ENCODE data around the gene STARD3. TPM values are rescaled to one million over a fixed set of nuclear protein-coding genes. Genes with fewer than 3 reads are reported as not detected.

The STARD3 gene
- polyA plus RNA-seq, 3 donors from 2014 or later, result 45.1 to 88.6 (median 78.5) TPM

- H3K4me3 Mint-ChIP-seq, result peak overlapping the region; percentile 41 to 76 (median 61)
- peaks cover 0 to 6% (median 5%) of the 10 kb centered on the region in 3 donors for H3K27me3 Mint-ChIP-seq (ENCODE audit: low read depth in 3 of 3)
- H3K9me3 Mint-ChIP-seq, result no peaks in the 10 kb centered on the region
- no peak for DNase-seq
- H3K27ac Mint-ChIP-seq, result peak overlapping the region; percentile 12 to 96 (median 65)
- no peaks in the 10 kb centered on the region for H3K36me3 Mint-ChIP-seq
- H3K4me1 Mint-ChIP-seq, result peaks cover 83 to 86% of the 10 kb centered on the region in 2 donors
Observed at GRCh38 chr17:39640591-39641031, 3.7 kb downstream of the STARD3 start.

DNA sequence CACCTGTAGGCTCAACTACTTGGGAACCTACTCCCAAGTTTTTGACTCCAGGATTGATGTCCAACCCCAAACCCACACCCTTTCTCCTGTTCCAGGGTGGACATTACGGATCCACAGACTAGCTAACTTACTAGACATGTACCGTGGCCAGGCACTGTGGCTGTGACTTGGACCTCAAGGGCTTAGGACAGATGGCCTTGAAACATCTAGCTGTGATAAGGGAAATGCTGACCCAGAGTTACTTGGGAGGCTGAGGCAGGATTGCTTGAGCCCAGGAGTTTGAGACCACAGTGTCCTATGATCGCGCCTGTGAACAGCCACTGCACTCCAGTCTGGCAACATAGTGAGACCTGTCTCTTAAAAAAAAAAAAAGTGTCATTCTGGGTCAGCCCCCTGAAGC lies 4.2 kb downstream of the STARD3 start:
- DNase-seq, result no peak
- no peaks in the 10 kb centered on the region for H3K9me3 Mint-ChIP-seq
- H3K27ac Mint-ChIP-seq, result peak overlapping the region in 2 of 6 donors; percentile 29 to 96
- H3K27me3 Mint-ChIP-seq (ENCODE audit: low read depth in 3 of 3), result peaks cover 0 to 6% (median 5%) of the 10 kb centered on the region in 3 donors
- no peaks in the 10 kb centered on the region for H3K36me3 Mint-ChIP-seq
- H3K4me3 Mint-ChIP-seq, result peak overlapping the region in 3 of 5 donors; percentile 50 to 76 (median 61)
- peaks cover 86 to 87% of the 10 kb centered on the region in 2 donors for H3K4me1 Mint-ChIP-seq

DNA sequence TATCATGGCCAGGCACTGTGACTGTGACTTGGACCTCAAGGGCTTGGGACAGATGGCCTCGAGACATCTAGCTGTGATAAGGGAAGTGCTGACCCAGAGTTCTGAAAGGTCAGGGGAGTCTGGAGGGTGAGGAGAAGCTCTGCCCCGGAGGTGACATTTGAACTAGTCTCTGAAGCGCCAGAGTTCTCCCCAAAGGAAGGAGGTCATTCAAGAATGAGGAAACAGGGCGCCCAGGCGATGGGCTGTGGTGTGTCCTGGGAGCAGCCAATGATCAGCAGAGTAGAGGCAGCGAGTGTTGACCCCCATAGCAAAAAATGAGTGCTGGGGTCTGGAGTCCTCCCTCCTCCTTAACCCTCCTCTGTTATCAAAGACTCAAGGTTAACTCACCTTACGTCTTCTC lies 4.9 kb downstream of the STARD3 start:
- Mint-ChIP-seq H3K36me3 (no peaks in the 10 kb centered on the region), H3K9me3 (no peaks in the 10 kb centered on the region), H3K4me3 (peak overlapping the region in 1 of 5 donors; percentile 17), H3K27ac (peak overlapping the region; percentile 20 to 72 (median 43)), H3K4me1 (peaks cover 86 to 93% of the 10 kb centered on the region in 2 donors), H3K27me3 (ENCODE audit: low read depth in 3 of 3) (peaks cover 0 to 6% (median 3%) of the 10 kb centered on the region in 3 donors)
- no peak for DNase-seq

- Mint-ChIP-seq H3K27ac (peak overlapping the region in 5 of 6 donors; percentile 51 to 88 (median 55)), H3K9me3 (no peaks in the 10 kb centered on the region), H3K27me3 (ENCODE audit: low read depth in 3 of 3) (peaks cover 0 to 6% (median 0%) of the 10 kb centered on the region in 3 donors), H3K4me1 (peaks cover 85 to 92% of the 10 kb centered on the region in 2 donors), H3K4me3 (peak overlapping the region in 2 of 5 donors; percentile 0 to 36), H3K36me3 (no peaks in the 10 kb centered on the region)
- DNase-seq, result no peak
Observed at GRCh38 chr17:39642291-39643074, 5.5 kb downstream of the STARD3 start.

DNA sequence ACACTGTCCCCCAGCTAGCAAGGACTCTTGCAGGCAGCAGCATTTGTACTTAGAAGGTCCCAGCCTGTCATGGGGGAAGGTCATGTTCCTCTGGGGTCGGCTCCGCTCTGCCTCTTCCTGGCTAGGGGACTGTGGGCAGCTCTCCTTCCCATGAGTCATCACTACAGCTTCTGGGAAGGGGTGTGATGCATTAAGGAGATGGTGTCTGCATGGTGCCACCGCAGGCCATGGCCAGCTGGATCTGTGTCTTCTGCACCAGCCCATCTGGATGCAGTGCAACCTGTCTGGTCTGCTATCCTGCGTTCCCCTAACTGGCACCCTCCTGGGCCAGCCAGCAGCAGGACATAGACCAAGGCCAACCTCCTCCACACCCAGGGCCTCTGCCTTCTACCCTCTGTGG lies 6.3 kb downstream of the STARD3 start:
- no peaks in the 10 kb centered on the region for H3K36me3 Mint-ChIP-seq
- peak overlapping the region in 5 of 6 donors; percentile 2 to 88 (median 53) for H3K27ac Mint-ChIP-seq
- peaks cover 0 to 3% (median 0%) of the 10 kb centered on the region in 3 donors for H3K27me3 Mint-ChIP-seq (ENCODE audit: low read depth in 3 of 3)
- H3K9me3 Mint-ChIP-seq, result no peaks in the 10 kb centered on the region
- H3K4me1 Mint-ChIP-seq, result peaks cover 79 to 84% of the 10 kb centered on the region in 2 donors
- no peak for DNase-seq
- H3K4me3 Mint-ChIP-seq, result peak overlapping the region in 2 of 5 donors; percentile 28 to 36

DNA sequence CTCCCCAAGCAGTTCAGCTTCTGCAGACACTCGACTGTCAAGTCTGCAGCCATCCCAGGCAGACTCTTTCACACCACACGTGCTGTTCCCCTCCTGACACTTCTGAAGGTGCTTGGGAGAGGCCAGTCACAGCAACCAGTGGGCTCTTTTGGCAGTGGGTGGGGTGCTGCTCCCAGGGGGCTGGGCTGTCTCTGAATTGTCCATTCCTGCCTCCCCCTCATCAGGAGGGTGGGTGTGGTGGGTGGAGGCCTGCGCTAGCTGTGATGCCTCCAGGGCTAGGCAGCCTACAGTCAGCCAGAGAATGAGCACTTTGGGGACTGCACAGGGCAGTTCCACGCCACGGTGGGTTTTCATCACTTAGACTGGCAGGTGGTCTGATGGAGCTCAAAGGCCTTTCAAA lies 10.3 kb downstream of the STARD3 start:
- no peaks in the 10 kb centered on the region for H3K9me3 Mint-ChIP-seq
- no peaks in the 10 kb centered on the region for H3K36me3 Mint-ChIP-seq
- no peak for DNase-seq
- no peak overlapping the region for H3K4me3 Mint-ChIP-seq
- peaks cover 2 to 3% (median 2%) of the 10 kb centered on the region in 3 donors for H3K27me3 Mint-ChIP-seq (ENCODE audit: low read depth in 3 of 3)
- no peak overlapping the region for H3K27ac Mint-ChIP-seq
- H3K4me1 Mint-ChIP-seq, result peaks cover 72 to 74% of the 10 kb centered on the region in 2 donors

GRCh38 chr17:39648616-39649366 lies 11.8 kb downstream of the STARD3 start:
- Mint-ChIP-seq H3K4me3 (no peak overlapping the region), H3K4me1 (peaks cover 64 to 67% of the 10 kb centered on the region in 2 donors), H3K36me3 (no peaks in the 10 kb centered on the region), H3K27me3 (ENCODE audit: low read depth in 3 of 3) (peaks cover 2 to 5% (median 2%) of the 10 kb centered on the region in 3 donors), H3K27ac (peak overlapping the region in 3 of 6 donors; percentile 2 to 67 (median 34)), H3K9me3 (no peaks in the 10 kb centered on the region)
- DNase-seq, result no peak

DNA sequence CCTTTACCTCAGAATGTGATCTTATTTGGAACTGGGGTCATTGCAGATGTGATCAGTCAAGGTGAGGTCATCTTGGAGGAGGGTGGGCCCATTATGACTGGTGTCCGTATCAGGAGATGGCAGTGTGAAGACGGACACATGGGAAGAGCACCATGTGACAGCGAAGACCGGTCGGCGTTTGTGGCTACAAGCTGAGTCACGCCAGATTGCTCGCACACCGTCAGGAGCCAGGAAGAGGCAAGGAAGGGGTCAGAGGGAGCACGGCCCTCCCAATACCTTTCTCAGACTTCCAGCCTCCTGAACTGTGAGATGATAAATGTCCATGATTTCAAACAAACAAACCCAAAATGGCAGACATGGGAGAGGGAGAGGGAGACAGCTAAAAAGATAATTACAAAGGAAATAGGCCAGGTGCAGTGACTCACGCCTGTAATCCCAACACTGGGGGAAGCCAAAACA lies 13.2 kb downstream of the STARD3 start:
- H3K27me3 Mint-ChIP-seq (ENCODE audit: low read depth in 3 of 3), result peaks cover 2 to 4% (median 2%) of the 10 kb centered on the region in 3 donors
- no peak overlapping the region for H3K4me3 Mint-ChIP-seq
- peak overlapping the region in 4 of 6 donors; percentile 15 to 76 (median 60) for H3K27ac Mint-ChIP-seq
- peaks cover 59 to 62% of the 10 kb centered on the region in 2 donors for H3K4me1 Mint-ChIP-seq
- H3K36me3 Mint-ChIP-seq, result no peaks in the 10 kb centered on the region
- H3K9me3 Mint-ChIP-seq, result no peaks in the 10 kb centered on the region
- DNase-seq, result no peak

DNA sequence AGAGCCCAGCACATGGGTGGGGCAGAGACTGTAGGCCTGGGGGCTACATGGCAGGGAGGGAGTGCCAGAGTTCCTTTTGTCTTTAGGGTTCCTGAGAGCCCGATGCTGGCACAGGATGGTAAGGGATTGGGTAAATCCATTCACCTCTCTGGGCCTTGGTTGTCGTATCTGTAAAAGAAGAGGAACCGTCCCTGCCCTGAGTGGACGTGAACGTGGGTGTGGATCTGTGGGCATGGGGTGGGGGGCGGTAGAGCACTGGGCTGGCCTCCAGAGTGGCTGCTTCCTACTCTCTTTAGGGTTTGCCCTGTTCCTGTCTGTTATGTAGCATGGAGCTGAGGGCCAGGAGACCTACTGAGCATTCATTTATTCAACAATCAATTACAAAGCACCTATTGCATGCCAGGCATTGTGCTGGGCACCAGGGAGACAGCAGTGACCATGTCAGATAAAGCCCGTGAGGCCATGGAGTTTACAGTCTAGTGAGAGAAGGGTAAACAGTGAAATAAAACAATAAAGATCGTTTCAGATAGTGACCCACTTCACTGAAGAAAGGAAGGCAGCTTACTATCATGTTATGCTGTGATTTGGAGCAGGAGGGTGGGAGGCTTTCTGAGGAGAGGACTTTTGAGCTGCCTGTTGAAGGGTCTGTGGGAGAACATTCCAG lies 15.1 kb downstream of the STARD3 start:
- Mint-ChIP-seq H3K4me1 (peaks cover 51 to 52% of the 10 kb centered on the region in 2 donors), H3K36me3 (no peaks in the 10 kb centered on the region), H3K9me3 (no peaks in the 10 kb centered on the region), H3K27me3 (ENCODE audit: low read depth in 3 of 3) (peaks cover 2 to 5% (median 4%) of the 10 kb centered on the region in 3 donors), H3K27ac (peak overlapping the region; percentile 50 to 81 (median 54)), H3K4me3 (no peak overlapping the region)
- DNase-seq, result no peak

- Mint-ChIP-seq H3K4me1 (peaks cover 48 to 52% of the 10 kb centered on the region in 2 donors), H3K27me3 (ENCODE audit: low read depth in 3 of 3) (peaks cover 2 to 5% (median 4%) of the 10 kb centered on the region in 3 donors), H3K9me3 (no peaks in the 10 kb centered on the region), H3K27ac (peak overlapping the region; percentile 7 to 81 (median 54)), H3K4me3 (no peak overlapping the region), H3K36me3 (no peaks in the 10 kb centered on the region)
- no peak for DNase-seq
Observed at GRCh38 chr17:39652587-39653315, 15.8 kb downstream of the STARD3 start.

DNA sequence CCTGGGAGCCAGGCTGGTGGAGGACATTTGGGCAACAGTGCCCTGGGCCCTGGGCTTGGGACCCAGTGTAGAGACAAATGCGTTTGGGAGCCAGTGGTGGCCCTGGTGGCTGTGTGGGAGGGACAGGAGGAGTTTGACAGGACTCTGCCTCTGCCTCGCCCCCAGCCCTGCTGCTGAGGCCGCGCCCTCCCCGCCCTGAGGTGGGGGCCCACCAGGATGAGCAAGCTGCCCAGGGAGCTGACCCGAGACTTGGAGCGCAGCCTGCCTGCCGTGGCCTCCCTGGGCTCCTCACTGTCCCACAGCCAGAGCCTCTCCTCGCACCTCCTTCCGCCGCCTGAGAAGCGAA lies 16.3 kb downstream of the STARD3 start:
- peaks cover 47 to 52% of the 10 kb centered on the region in 2 donors for H3K4me1 Mint-ChIP-seq
- peak overlapping the region in 1 of 6 donors; percentile 79 for H3K27ac Mint-ChIP-seq

GRCh38 chr17:39653662-39654331 lies 16.9 kb downstream of the STARD3 start:
- H3K27me3 Mint-ChIP-seq (ENCODE audit: low read depth in 3 of 3), result peaks cover 0 to 6% (median 4%) of the 10 kb centered on the region in 3 donors
- H3K9me3 Mint-ChIP-seq, result no peaks in the 10 kb centered on the region
- no peak overlapping the region for H3K4me3 Mint-ChIP-seq
- H3K4me1 Mint-ChIP-seq, result peaks cover 45 to 49% of the 10 kb centered on the region in 2 donors
- no peaks in the 10 kb centered on the region for H3K36me3 Mint-ChIP-seq
- H3K27ac Mint-ChIP-seq, result peak overlapping the region; percentile 28 to 90 (median 70)
- DNase-seq, result peak; percentile 70 to 77 (median 73)

More for the DNA sequence above, 16.3 kb downstream of the STARD3 start:
- DNase-seq, result no peak
- Mint-ChIP-seq H3K27me3 (ENCODE audit: low read depth in 3 of 3) (peaks cover 2 to 6% (median 4%) of the 10 kb centered on the region in 3 donors), H3K4me3 (no peak overlapping the region), H3K36me3 (no peaks in the 10 kb centered on the region), H3K9me3 (no peaks in the 10 kb centered on the region)

Data from immature natural killer cell (primary cell).